Stimulated activated CD4-positive, alpha-beta T cell treated with anti-CD3 and anti-CD28 coated beads, TNF-alpha, amount 100 ng/mL, for 48 hours (primary cell): ENCODE measurements around the gene INSL3.

Experiments used
- DNase-seq, 3 donors: peaks; one replicate each; pipeline ENCODE4 v3.0.0-alpha.2; 2020; ENCODE audit warnings: low read depth in 3 of 3

The INSL3 gene

GRCh38 chr19:17821190-17821589 is at the start of gene INSL3:
Gene INSL3 (minus strand): TSS chr19:17821519. CDS start chr19:17821506, 13 bp downstream.
- DNase-seq: no peak

GRCh38 chr19:17869114-17869608 is 47.8 kb upstream of the INSL3 start:
- no peak for DNase-seq

GRCh38 chr19:17868669-17869068 is 47.4 kb upstream of the INSL3 start:
- DNase-seq: no peak

- no peak for DNase-seq
Observed at GRCh38 chr19:17866964-17867486, 45.7 kb upstream of the INSL3 start.

- DNase-seq: no peak
Observed at GRCh38 chr19:17866312-17866963, 45.1 kb upstream of the INSL3 start.

- no peak for DNase-seq
Observed at GRCh38 chr19:17865364-17866311, 44.3 kb upstream of the INSL3 start.

GRCh38 chr19:17863520-17864182 is 42.3 kb upstream of the INSL3 start:
- DNase-seq: no peak

GRCh38 chr19:17862711-17863519 is 41.6 kb upstream of the INSL3 start:
- DNase-seq: no peak

GRCh38 chr19:17861542-17862402 is 40.5 kb upstream of the INSL3 start:
- no peak for DNase-seq

GRCh38 chr19:17860993-17861360 is 39.7 kb upstream of the INSL3 start:
- no peak for DNase-seq

GRCh38 chr19:17860331-17860992 is 39.1 kb upstream of the INSL3 start:
- no peak for DNase-seq

- DNase-seq: peak; percentile 95 to 100 (median 99)
Observed at GRCh38 chr19:17859533-17860330, 38.4 kb upstream of the INSL3 start, which contains the start of gene RPL18A. Gene RPL18A (plus strand): TSS chr19:17859910. CDS start chr19:17859957, 47 bp downstream.

- DNase-seq: peak; percentile 81 to 92 (median 88)
Observed at GRCh38 chr19:17855280-17856152, 34.2 kb upstream of the INSL3 start.

GRCh38 chr19:17854061-17854460 is 32.7 kb upstream of the INSL3 start:
- no peak for DNase-seq

- no peak for DNase-seq
Observed at GRCh38 chr19:17848595-17849292, 27.4 kb upstream of the INSL3 start.

- DNase-seq: peak; percentile 82 to 87 (median 85)
Observed at GRCh38 chr19:17847538-17848366, 26.4 kb upstream of the INSL3 start, which contains the start of gene JAK3. Gene JAK3 (minus strand): TSS chr19:17847982. CDS start chr19:17844417, 3,565 bp downstream.
